Lung microvascular endothelial cell (primary cell): ENCODE data around the gene G6PC3. TPM values are rescaled to one million over a fixed set of nuclear protein-coding genes. Genes with fewer than 3 reads are reported as not detected.

Experiments
- DNase-seq, 2 donors: peaks; one replicate each; pipeline versions ENCODE4 v3.0.0 to v3.0.0-alpha.2; 2010; ENCODE audit warnings: low read depth in 2 of 2
- total RNA-seq: library from RNA; depleted of rRNA; stranded (reverse); fragments of >200 nt; gene quantifications from 2 replicates; pipeline ENCODE4 v1.2.1, GENCODE V29; 2014

The G6PC3 gene
- total RNA-seq, 1 donor from 2014 or later, result 25.2 TPM

DNA sequence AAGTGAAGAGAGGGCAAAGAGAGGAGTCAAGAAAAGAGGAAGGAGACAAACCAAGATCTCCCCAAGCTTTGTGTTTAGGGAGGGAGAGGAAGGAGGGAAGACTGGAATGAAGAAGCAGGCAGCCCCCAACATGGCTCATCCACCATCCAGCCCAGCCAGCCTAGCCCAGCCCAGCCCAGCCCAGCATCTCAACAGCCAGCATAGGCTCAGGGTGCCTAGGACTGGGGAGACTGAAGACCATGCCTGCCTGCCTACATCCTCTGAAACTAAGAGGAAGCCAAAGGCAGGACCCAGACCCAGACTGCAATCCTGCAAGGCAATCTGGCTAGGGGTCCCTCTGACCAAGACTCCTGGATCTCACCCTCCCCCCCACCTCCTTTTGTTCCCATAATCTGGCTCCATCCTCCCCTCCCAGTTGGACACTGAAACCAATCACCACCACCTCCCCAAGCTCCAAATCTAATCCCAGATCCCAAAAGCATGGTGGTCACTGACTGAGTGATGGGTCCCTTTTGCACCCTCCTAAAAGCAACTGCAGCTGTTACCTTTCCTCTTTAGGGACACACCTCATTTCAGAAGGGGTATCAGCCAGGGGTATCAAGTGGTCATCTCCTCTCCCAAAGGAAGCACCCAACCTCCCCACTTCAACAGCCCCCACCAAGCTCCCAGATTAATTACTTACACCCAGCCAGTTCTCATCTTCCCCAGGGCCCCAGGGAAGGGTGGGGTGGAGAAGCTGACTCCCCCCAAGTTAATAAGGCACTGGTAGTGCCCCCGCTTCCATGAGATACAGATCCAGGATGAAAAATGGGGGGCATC, 51.7 kb downstream of the G6PC3 start:
- DNase-seq, result no peak

DNA sequence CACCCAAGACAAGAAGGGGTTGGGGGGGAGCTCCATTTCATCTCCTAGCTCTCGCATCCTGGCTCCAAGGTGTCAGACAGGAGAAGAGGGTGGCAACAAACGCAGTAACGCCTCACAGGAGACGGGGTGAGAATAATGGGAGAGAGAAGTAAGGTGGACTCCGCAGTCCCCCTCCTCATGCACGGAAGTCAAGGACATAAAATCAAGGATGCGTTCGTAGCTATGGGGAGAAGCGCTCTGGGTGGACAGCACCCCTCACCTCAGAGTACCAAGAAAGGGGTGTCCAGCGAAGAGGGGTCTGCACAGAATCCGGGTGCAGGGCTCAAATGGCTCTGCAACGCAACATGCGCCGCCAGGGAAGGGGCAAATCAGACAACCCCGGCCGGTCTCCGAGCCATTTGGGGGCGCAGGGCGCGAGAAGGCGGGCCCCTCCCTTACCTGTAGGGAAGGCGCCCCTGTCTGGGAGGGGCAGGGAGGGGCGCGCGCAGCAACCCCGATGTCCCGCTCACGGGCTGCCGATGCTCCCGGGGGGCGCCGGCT, 52.4 kb downstream of the G6PC3 start:
- DNase-seq, result no peak

DNA sequence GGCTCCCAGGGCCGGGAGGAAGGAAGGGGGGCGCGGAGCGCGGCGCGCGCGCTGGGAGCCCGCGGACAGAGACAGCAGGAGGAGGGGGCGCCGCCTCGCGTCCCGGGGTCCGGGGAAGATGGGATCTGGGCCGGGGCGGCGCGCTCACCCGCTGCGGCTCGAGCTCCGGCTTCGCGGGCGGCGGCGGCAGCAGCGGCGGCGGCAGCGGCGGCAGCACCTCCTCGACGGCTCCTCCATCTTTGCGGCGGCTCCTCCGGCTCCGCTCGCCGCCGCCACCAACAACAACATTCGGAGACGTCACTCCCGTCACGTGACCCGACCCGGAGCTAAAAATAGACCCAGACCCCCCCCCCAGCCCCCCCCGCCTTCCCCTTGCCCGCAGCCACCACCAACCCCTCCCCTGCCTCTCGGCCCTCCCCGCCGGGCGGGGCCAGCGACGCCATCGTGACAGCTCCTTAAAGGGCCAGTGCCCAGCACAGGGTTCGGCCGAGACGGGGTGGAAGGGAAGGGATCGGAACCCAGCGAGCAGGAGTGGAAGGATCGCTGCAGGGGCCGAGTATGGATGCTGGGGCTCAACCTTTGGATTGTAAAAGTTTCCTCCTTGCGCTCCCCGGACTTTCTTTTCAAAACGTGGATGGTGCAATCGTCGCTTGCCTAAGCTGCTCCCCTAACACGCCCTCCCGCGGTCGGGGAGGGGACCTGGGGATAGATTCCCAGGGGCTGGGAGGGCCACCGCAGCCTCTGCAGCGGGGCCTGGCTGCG, 53.0 kb downstream of the G6PC3 start, which contains the start of gene HDAC5:
Gene HDAC5, minus strand, starts transcription at position 286 of the 762 bp plus-strand sequence. CDS start 6,126 bp downstream, outside the sequence.
- DNase-seq, result peak; percentile 93 to 95

DNA sequence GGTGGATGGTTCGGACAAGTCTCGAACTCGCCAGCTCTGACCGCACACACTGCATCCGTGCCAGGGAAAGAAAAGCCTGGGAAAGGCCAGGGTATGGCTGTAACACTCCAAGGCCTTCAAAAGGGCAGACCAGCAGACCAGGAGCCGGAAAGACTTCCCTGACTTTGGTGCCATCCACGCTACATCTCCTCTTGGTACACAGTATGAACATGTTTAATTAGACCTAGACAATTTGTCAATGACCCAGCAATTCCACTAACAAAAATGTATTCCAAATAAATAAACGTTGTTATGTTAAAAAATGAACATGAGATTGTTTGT, 53.5 kb downstream of the G6PC3 start:
- no peak for DNase-seq

Other genes with a start within 250 kb of the G6PC3 start
- 0.60 and 0.87 TPM in 2 replicates for gene MPP3, start 237.6 kb upstream of the G6PC3 start, total RNA-seq
- gene CD300LG, start 223.6 kb upstream of the G6PC3 start, total RNA-seq, result under 0.01 TPM in 1 of 2 replicates, not detected in the other
- under 0.01 TPM in 2 replicates for gene MPP2, start 163.2 kb upstream of the G6PC3 start, total RNA-seq
- gene PPY, start 128.3 kb upstream of the G6PC3 start, total RNA-seq, result not detected in 2 replicates
- gene PYY, start 116.8 kb upstream of the G6PC3 start, total RNA-seq, result not detected in 2 replicates
- gene NAGS, start 66.1 kb upstream of the G6PC3 start, total RNA-seq, result 2.0 and 5.0 TPM in 2 replicates
- gene TMEM101, start 55.8 kb upstream of the G6PC3 start, total RNA-seq, result 65.2 and 77.2 TPM in 2 replicates
- gene LSM12, start 4.1 kb upstream of the G6PC3 start, total RNA-seq, result 18.7 and 20.9 TPM in 2 replicates
- 28.2 and 32.9 TPM in 2 replicates for gene HDAC5, start 52.9 kb downstream of the G6PC3 start, total RNA-seq
- gene HROB, start 71.2 kb downstream of the G6PC3 start, total RNA-seq, result 0.99 and 1.5 TPM in 2 replicates
- gene ASB16, start 100.0 kb downstream of the G6PC3 start, total RNA-seq, result not detected in 2 replicates
- gene TMUB2, start 116.2 kb downstream of the G6PC3 start, total RNA-seq, result 23.5 and 39.9 TPM in 2 replicates
- gene ATXN7L3, start 129.1 kb downstream of the G6PC3 start, total RNA-seq, result 26.8 and 41.7 TPM in 2 replicates
- 28.3 and 40.5 TPM in 2 replicates for gene UBTF, start 148.9 kb downstream of the G6PC3 start, total RNA-seq
- not detected in 2 replicates for gene SLC4A1, start 197.4 kb downstream of the G6PC3 start, total RNA-seq
- 0.22 TPM in 1 of 2 replicates, not detected in the other for gene RUNDC3A, start 237.9 kb downstream of the G6PC3 start, total RNA-seq